SW480 (cell line): ENCODE results near the gene CENPV.
"Not testable (repeated sequence)": the region's sequence is repeated elsewhere in the genome, so short reads cannot be mapped to it uniquely, and the experiment has no call there.

Source experiments
- DNase-seq: peaks from one replicate; pipeline ENCODE4 v3.0.0-alpha.2; 2016; ENCODE audit warnings: low spot score

CENPV gene

DNA sequence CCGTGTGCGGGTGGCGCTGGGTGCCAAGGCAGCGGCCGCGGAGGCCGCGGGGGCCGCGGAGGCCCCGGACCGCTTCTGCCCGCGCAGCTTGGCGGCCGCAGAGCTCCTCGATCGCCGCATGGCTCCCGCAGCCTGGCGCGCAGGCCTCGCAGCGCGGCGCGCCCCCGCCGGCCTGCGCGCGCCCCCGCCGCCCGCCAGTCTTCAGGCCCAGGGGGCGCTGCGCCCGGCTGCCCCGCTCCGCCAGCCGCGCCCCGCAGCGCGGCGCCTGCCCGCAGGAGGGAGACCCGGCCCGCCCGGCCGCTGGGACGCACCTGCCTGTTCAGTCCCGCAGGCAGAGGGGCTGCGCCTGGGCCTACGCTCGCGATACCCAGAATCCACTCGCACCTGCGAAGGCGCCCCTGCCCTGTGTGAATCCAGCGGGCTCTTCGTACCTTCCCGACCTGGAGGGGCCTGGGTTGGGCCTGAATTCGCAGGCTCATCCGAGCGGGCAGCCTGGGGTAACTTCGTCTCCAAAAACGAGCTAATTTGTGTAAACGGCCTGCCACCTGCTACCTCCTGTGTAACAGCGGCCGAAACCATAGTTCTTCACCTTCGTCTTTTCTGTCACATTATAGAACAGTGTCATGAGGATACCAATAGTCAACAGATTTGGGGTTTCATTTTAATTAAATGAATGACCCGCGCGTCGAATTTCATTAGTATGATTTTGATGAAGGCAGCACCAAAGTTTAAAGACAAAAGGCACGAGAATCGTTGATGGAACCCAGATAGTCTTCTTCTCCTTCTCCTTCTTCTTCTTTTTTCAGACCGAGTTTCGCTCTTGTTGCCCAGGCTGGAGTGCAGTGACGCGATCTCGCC lies at the start of gene CENPV:
CENPV (minus strand) TSS at position 153 of the 858 bp plus-strand sequence; CDS start at position 120, 33 bp downstream.
- peak; percentile 60 for DNase-seq

DNA sequence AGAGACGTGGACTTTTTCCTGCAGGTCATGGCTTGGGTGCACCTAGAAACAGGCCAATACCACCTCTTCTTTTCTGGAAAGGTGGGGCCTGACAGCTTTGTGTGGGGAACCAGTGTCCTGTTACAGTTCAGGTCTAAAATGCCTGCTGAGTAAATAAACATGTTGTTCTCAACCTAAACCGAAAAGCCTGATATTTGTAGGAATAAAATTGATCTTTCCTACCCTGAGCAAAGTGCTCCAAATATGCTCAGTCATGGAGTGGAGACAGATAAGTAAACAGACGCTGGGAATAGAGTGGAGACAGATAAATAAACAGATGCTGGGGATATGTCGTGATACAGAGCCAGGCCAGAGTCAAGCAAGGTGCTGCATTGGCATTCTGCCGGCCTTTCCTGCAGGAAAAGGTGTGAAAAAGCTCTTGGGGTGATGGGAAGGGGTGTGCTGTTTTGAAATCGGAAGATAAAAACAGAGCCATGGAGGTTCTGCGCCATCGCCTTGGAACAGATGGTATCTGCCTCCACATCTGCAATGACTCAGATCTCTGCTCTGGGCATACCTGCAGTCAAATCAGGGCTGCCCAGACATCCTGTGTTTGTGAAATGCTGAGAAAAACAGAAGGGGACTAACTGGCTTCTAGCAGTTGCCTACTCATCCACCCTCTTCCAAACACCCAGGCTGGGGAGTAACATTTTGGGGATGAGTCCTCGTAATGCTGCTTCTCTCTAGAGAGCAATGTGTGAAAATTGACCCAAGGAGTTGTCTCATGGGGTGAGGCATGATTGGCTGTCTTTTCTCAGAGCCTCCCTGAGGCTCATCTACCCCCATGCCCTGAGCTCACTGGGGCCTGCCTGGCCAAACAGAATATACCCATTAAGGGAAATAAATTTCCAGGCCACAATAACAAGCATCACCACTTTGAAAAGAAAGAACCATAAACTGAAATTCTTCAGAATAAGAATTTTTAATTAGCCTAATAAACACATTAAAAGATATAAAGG lies 45.3 kb upstream of the CENPV start:
- no peak for DNase-seq

GRCh38 chr17:16396693-16397092 lies 43.4 kb upstream of the CENPV start:
- DNase-seq: not testable (repeated sequence)

GRCh38 chr17:16395887-16396286 lies 42.6 kb upstream of the CENPV start:
- DNase-seq: not testable (repeated sequence)

DNA sequence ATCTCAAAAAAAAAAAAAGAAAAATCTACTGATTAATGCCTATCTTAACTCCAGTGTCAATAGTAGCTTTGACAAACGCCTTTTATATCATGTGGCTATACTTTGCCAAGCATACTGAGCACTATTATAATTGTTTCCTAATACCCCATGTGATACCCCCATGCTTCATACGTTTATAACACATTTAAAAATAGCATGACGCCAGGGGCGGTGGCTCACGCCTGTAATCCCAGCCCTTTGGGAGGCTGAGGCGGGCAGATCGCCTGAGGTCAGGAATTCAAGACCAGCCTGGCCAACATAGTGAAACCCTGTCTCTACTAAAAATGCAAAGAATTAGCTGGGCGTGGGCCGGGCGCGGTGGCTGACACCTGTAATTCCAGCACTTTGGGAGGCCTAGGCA lies 39.2 kb upstream of the CENPV start:
- DNase-seq: not testable (repeated sequence)

GRCh38 chr17:16391451-16391850 lies 38.2 kb upstream of the CENPV start:
- no peak for DNase-seq

- not testable (repeated sequence) for DNase-seq
Observed at GRCh38 chr17:16386126-16386507, 32.8 kb upstream of the CENPV start.

- DNase-seq: no peak
Observed at GRCh38 chr17:16384557-16384956, 31.3 kb upstream of the CENPV start.

DNA sequence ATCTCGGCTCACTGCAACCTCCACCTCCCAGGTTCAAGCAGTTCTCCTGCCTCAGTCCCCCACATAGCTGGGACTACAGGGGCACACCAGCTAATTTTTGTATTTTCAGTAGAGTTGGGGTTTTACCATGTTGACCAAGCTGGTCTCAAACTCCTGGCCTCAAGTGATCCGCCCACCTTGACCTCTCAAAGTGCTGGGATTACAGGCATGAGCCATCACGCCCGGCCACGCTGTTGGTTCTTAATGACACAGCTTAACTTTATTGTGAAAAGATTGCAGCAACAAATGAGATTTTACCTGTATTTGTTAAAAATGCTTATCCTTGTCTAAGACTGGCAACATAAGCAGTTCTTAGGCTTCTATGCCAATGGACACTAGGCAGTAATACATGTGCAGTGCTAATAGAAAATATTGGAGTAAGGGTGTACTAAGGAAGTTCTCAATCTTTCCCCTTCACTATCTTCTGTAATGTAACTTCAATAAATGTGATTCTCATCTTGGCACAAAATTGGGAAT lies 30.6 kb upstream of the CENPV start:
- DNase-seq: no peak

GRCh38 chr17:16383216-16383615 lies 29.9 kb upstream of the CENPV start:
- DNase-seq: no peak

- no peak for DNase-seq
Observed at GRCh38 chr17:16381496-16381820, 28.2 kb upstream of the CENPV start.

DNA sequence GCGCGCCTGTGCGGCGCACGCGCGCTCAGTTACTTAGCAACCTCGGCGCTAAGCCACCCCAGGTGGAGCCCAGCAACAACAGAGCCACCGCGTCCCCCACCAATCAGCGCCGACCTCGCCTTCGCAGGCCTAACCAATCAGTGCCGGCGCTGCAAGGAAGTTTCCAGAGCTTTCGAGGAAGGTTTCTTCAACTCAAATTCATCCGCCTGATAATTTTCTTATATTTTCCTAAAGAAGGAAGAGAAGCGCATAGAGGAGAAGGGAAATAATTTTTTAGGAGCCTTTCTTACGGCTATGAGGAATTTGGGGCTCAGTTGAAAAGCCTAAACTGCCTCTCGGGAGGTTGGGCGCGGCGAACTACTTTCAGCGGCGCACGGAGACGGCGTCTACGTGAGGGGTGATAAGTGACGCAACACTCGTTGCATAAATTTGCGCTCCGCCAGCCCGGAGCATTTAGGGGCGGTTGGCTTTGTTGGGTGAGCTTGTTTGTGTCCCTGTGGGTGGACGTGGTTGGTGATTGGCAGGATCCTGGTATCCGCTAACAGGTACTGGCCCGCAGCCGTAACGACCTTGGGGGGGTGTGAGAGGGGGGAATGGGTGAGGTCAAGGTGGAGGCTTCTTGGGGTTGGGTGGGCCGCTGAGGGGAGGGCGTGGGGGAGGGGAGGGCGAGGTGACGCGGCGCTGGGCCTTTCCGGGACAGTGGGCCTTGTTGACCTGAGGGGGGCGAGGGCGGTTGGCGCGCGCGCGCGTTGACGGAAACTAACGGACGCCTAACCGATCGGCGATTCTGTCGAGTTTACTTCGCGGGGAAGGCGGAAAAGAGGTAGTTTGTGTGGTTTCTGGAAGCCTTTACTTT lies 27.6 kb upstream of the CENPV start, which contains the start of gene UBB:
UBB (plus strand) TSS at position 452 of the 856 bp plus-strand sequence. CDS start 817 bp downstream, outside the sequence.
- peak; percentile 97 for DNase-seq

- no peak for DNase-seq
Observed at GRCh38 chr17:16379654-16380053, 26.4 kb upstream of the CENPV start.

GRCh38 chr17:16378636-16379282 lies 25.5 kb upstream of the CENPV start:
- no peak for DNase-seq

GRCh38 chr17:16377941-16378341 lies 24.7 kb upstream of the CENPV start:
- DNase-seq: no peak

- DNase-seq: no peak
Observed at GRCh38 chr17:16374146-16374938, 21.1 kb upstream of the CENPV start.

DNA sequence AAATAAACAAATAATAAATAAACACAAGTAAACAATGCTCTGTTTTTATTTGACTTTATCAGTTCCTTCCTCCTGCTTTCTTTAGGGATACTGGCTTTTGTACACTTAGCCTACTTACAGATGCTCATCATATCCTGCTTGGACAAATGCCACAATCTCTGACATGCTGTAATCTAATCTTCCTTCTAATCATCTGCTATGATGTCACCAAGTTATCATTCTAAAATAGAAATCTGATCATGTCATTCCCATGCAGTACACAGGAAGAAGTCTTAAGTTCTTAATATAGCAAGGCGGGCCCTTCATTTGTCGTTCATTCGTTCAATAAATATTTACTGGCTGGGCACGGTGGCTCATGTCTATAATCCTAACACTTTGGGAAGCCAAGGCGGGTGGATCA lies 18.5 kb upstream of the CENPV start:
- DNase-seq: no peak

DNA sequence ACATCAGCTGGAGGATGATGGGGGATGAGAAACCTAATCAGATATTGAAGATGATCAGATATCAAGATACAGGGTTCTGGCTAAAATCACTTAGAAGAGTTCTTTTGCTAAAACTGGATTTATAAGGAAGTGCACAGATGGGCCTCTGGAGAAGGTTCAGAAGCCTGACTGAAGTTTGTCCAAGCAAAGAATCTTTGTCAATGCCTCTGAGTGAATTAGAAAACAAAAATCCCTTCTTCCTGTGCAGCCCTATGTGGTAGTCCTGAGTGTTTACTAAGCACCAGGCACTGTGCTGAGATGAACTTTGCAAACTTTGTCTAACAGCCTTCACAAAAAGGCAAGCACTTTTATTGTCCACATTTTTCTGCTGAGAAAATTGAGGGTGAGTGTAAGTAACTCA lies 11.4 kb upstream of the CENPV start:
- DNase-seq: no peak

GRCh38 chr17:16363749-16364536 lies 10.7 kb upstream of the CENPV start:
- peak; percentile 70 for DNase-seq
